DOHH2 (cell line): ENCODE measurements around the gene SLFN12L.

Experiments used
- H3F3A ChIP-seq: fragments of 200-600 bp; sonication (generic), shearing (Covaris generic); 2 replicates; pipeline ENCODE4 v1.6.0; 2016; ENCODE audit warnings: antibody characterized with exemption, mild to moderate bottlenecking; ENCODE audit not compliant: control insufficient read depth, insufficient read depth
- H3K27ac ChIP-seq: fragments of 200-600 bp; sonication (generic); 2 replicates; pipeline ENCODE4 v1.5.1; 2014; ENCODE audit warnings: low read depth, mild to moderate bottlenecking, low read length, moderate library complexity
- H3K27me3 ChIP-seq: fragments of 200-600 bp; sonication (generic); 2 replicates; pipeline ENCODE4 v1.6.1; 2014; ENCODE audit warnings: mild to moderate bottlenecking, low read length, mixed read lengths; ENCODE audit not compliant: control insufficient read depth
- H3K36me3 ChIP-seq: fragments of 200-600 bp; sonication (generic); 2 replicates; pipeline ENCODE4 v1.6.1; 2014; ENCODE audit warnings: mild to moderate bottlenecking, low read length, moderate library complexity, mixed read lengths; ENCODE audit not compliant: control insufficient read depth
- H3K4me1 ChIP-seq: fragments of 200-600 bp; sonication (generic); 2 replicates; pipeline ENCODE4 v1.6.1; 2014; ENCODE audit warnings: mild to moderate bottlenecking, low read length, mixed read lengths; ENCODE audit not compliant: control insufficient read depth
- H3K4me2 ChIP-seq: fragments of 200-600 bp; sonication (generic); 2 replicates; pipeline ENCODE4 v1.6.0; 2014; ENCODE audit warnings: mild to moderate bottlenecking, low read length, moderate library complexity
- H3K4me3 ChIP-seq: fragments of 200-600 bp; sonication (generic); 2 replicates; pipeline ENCODE4 v1.5.1; 2014; ENCODE audit warnings: mild to moderate bottlenecking, low read length, mixed read lengths
- H3K79me2 ChIP-seq: fragments of 200-600 bp; sonication (generic); 2 replicates; pipeline ENCODE4 v1.6.1; 2014; ENCODE audit warnings: mild to moderate bottlenecking, low read length, mixed read lengths; ENCODE audit not compliant: control insufficient read depth
- H3K9me2 ChIP-seq: fragments of 200-600 bp; sonication (generic); replicated peaks from 2 replicates; pipeline ENCODE4 v1.6.1; 2014; ENCODE audit warnings: mild to moderate bottlenecking, low read length, mixed read lengths; ENCODE audit not compliant: control insufficient read depth
- H3K9me3 ChIP-seq: fragments of 200-600 bp; sonication (generic); 2 replicates; pipeline ENCODE4 v1.6.1; 2014; ENCODE audit warnings: antibody characterized with exemption, low read length, mixed read lengths; ENCODE audit not compliant: control insufficient read depth, insufficient read depth
- H4K20me1 ChIP-seq: fragments of 200-600 bp; sonication (generic); 2 replicates; pipeline ENCODE4 v1.6.0; 2014; ENCODE audit warnings: low read depth, mild to moderate bottlenecking, antibody characterized with exemption, low read length, moderate library complexity; ENCODE audit not compliant: control insufficient read depth, insufficient read depth
- CTCF ChIP-seq: fragments of 200-600 bp; sonication (generic); IDR thresholded peaks from one replicate; pipeline ENCODE4 v1.5.1; 2014; ENCODE audit warnings: antibody characterized with exemption, mild to moderate bottlenecking, low read depth, low read length; ENCODE audit not compliant: poor library complexity, severe bottlenecking
- EZH2phosphoT487 ChIP-seq: fragments of 200-600 bp; sonication (generic); IDR thresholded peaks from 2 replicates; pipeline ENCODE4 v1.6.1; 2017; ENCODE audit warnings: borderline replicate concordance, mild to moderate bottlenecking, antibody characterized with exemption, low read length, moderate library complexity, mixed read lengths

The SLFN12L gene

GRCh38 chr17:35557353-35557752, 19.9 kb upstream of the SLFN12L start:
- H3K4me1 ChIP-seq: no peaks in the 10 kb centered on the region
- no peaks in the 10 kb centered on the region for H4K20me1 ChIP-seq
- TF ChIP-seq EZH2phosphoT487 (no peak), CTCF (no peak)
- H3K27me3 ChIP-seq: peaks cover 19% of the 10 kb centered on the region
- H3F3A ChIP-seq: no peaks in the 10 kb centered on the region
- H3K36me3 ChIP-seq: no peaks in the 10 kb centered on the region
- no peaks in the 10 kb centered on the region for H3K9me2 ChIP-seq
- H3K9me3 ChIP-seq: no peaks in the 10 kb centered on the region
- no peak overlapping the region for H3K4me3 ChIP-seq
- H3K27ac ChIP-seq: no peak overlapping the region
- no peaks in the 10 kb centered on the region for H3K79me2 ChIP-seq
- no peak overlapping the region for H3K4me2 ChIP-seq

DNA sequence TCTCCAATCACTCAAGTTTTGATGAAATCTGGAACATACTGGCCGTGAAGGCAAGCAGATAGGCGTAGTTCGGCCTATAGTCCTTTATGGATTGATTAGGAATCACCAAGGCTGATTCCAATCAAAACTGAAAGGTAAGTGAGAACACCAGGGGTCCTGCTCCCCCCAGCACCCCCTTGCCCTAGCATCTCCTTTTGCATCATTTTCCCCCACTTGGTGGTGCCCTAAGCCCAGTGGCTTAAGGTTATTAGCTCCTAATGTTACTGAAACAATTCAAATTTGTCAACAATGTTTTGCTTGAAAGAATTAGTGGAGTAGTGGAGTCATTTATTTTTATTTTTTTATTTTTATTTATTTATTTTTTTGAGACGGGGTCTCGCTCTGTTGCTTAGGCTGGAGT, 18.2 kb upstream of the SLFN12L start:
- Histone ChIP-seq H3K4me1 (peaks cover 3% of the 10 kb centered on the region; the same call in 1 of the 2 replicates), H3K4me2 (no peak overlapping the region), H3K27me3 (peaks cover 19% of the 10 kb centered on the region), H3F3A (no peaks in the 10 kb centered on the region), H3K9me3 (no peaks in the 10 kb centered on the region), H4K20me1 (no peaks in the 10 kb centered on the region), H3K36me3 (no peaks in the 10 kb centered on the region), H3K79me2 (no peaks in the 10 kb centered on the region), H3K9me2 (no peaks in the 10 kb centered on the region), H3K27ac (no peak overlapping the region), H3K4me3 (no peak overlapping the region)
- no peak for TF ChIP-seq EZH2phosphoT487
- TF ChIP-seq CTCF: peak; percentile 34

DNA sequence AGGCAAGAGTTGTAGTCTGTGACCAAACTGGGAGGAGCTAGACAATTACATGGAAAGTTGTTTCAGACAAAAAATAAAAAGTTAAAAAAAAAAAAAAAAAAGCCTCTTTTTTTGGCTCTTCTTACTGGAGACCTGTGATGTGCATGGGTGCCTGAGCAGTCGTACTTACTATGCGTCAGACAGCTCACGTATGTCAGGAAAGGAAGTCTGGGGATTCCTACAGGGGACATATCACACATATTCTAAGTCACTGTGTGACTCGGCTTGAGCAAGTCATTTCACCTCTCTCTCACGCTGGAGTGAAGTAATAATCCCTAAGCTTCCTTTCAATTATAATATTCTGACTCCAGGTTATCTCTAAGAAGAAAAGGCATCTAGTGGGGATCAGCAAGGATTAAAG, 17.2 kb upstream of the SLFN12L start:
- peaks cover 14% of the 10 kb centered on the region; the same call in 1 of the 2 replicates for H3K27me3 ChIP-seq
- no peaks in the 10 kb centered on the region for H3K36me3 ChIP-seq
- no peak for TF ChIP-seq CTCF
- no peak for TF ChIP-seq EZH2phosphoT487
- H3K9me2 ChIP-seq: no peaks in the 10 kb centered on the region
- no peaks in the 10 kb centered on the region for H4K20me1 ChIP-seq
- H3K4me3 ChIP-seq: no peak overlapping the region
- no peak overlapping the region for H3K27ac ChIP-seq
- H3F3A ChIP-seq: no peaks in the 10 kb centered on the region
- no peaks in the 10 kb centered on the region for H3K79me2 ChIP-seq
- H3K4me2 ChIP-seq: no peak overlapping the region
- no peaks in the 10 kb centered on the region for H3K9me3 ChIP-seq
- peaks cover 3% of the 10 kb centered on the region; the same call in 1 of the 2 replicates for H3K4me1 ChIP-seq

DNA sequence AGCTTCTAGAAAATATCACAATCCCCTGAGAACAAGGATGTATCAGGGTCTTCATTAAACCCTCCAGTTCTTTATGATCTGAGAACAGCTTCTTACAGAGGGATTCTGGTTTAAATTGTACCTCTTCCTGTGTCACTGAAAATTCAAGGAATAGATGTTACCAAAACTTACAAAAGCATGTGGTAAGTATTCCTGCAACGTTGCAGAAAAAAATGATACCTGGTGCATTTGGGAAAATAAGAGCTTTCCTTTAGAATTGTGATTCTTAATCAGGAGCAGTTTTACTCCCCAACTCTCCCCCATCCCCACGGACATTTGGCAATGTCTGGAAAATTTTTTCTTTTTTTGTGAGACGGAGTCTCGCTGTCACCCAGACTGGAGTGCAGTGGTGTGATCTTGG, 15.8 kb upstream of the SLFN12L start:
- H3K4me2 ChIP-seq: no peak overlapping the region
- no peaks in the 10 kb centered on the region for H3K36me3 ChIP-seq
- H3K9me3 ChIP-seq: no peaks in the 10 kb centered on the region
- H3K27ac ChIP-seq: no peak overlapping the region
- H3K27me3 ChIP-seq: peaks cover 15% of the 10 kb centered on the region; the same call in 1 of the 2 replicates
- H3F3A ChIP-seq: no peaks in the 10 kb centered on the region
- H3K9me2 ChIP-seq: no peaks in the 10 kb centered on the region
- H4K20me1 ChIP-seq: no peaks in the 10 kb centered on the region
- peaks cover 3% of the 10 kb centered on the region; the same call in 1 of the 2 replicates for H3K4me1 ChIP-seq
- no peak overlapping the region for H3K4me3 ChIP-seq
- no peaks in the 10 kb centered on the region for H3K79me2 ChIP-seq
- TF ChIP-seq EZH2phosphoT487 (no peak), CTCF (no peak)
